Colonic mucosa (tissue), 4 donors: ENCODE results near the gene RHOJ. TPM values are rescaled to one million over a fixed set of nuclear protein-coding genes. Genes with fewer than 3 reads are reported as not detected.

ENCODE experiments used
- DNase-seq: peaks from one replicate; pipeline ENCODE4 v3.0.0-alpha.2; 2020
- H3K27ac ChIP-seq: fragments of 200-600 bp; one replicate; pipeline ENCODE4 v1.8.0; 2021
- H3K27me3 ChIP-seq: fragments of 200-600 bp; one replicate; pipeline ENCODE4 v1.8.0; 2021
- H3K36me3 ChIP-seq: fragments of 200-600 bp; one replicate; pipeline ENCODE4 v1.8.0; 2021
- H3K4me1 ChIP-seq: fragments of 200-600 bp; one replicate; pipeline ENCODE4 v1.8.0; 2021; ENCODE audit warnings: mild to moderate bottlenecking
- H3K4me3 ChIP-seq: fragments of 200-600 bp; one replicate; pipeline ENCODE4 v1.8.0; 2021
- H3K9ac ChIP-seq, 2 donors: one replicate each; pipeline ENCODE4 v1.7.0; 2013; ENCODE audit warnings: control low read depth in 2 of 2, low read depth in 2 of 2, low read length in 2 of 2
- H3K9me3 ChIP-seq: fragments of 200-600 bp; one replicate; pipeline ENCODE4 v1.8.0; 2021
- intact Hi-C: fragments of 100-400 bp; cut with DNase I; formaldehyde crosslinking; loops from one replicate; pipeline ENCODE4 v1.14.1; 2022
- total RNA-seq, 2 donors: library from RNA; stranded (reverse); fragmentation: NEBNext Ultra II Directional in 1 of 2; extraction: Animal tissue kit (Norgen Biotek cat#: 25700) in 1 of 2; gene quantifications; one replicate each; pipeline ENCODE4 v1.2.1, GENCODE V29; 2021
- TF ChIP-seq, protein P1 (sequence below): fragments of 200-600 bp; IDR thresholded peaks from one replicate; pipeline ENCODE4 v1.8.0; 2022; ENCODE audit warnings: antibody characterized with exemption, mild to moderate bottlenecking
- donor health status: healthy.
- donor health status: DM: no; HTN: no; CAD: no.
- donor health status: DM: no; HTN: no; CAD: no.

The RHOJ gene
- total RNA-seq, 2 donors from 2014 or later, result 3.0 to 7.6 TPM

DNA sequence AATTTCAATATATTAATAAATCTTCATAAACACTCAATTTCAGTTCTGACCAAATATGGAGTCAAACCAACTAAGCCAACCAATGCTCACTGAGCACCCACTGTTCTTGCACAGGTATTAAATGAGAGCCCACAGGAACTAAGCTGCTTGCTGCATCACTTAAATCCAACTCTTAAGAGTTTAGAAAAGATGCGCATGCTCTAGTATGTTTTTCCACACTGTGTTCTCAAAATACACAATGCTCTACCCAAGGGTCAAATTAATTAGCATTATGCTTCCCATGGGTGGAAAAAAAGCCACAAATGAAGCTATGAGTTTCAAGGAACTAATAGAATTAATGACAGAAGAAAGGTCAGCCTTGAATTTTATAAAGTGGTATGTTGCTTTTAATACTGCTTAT lies 118.2 kb downstream of the RHOJ start:
- no peaks in the 10 kb centered on the region for H3K36me3 ChIP-seq
- no peak overlapping the region for H3K4me3 ChIP-seq
- H3K9ac ChIP-seq, result no peak overlapping the region
- H3K27ac ChIP-seq, result no peak overlapping the region
- TF ChIP-seq, protein P1, sequence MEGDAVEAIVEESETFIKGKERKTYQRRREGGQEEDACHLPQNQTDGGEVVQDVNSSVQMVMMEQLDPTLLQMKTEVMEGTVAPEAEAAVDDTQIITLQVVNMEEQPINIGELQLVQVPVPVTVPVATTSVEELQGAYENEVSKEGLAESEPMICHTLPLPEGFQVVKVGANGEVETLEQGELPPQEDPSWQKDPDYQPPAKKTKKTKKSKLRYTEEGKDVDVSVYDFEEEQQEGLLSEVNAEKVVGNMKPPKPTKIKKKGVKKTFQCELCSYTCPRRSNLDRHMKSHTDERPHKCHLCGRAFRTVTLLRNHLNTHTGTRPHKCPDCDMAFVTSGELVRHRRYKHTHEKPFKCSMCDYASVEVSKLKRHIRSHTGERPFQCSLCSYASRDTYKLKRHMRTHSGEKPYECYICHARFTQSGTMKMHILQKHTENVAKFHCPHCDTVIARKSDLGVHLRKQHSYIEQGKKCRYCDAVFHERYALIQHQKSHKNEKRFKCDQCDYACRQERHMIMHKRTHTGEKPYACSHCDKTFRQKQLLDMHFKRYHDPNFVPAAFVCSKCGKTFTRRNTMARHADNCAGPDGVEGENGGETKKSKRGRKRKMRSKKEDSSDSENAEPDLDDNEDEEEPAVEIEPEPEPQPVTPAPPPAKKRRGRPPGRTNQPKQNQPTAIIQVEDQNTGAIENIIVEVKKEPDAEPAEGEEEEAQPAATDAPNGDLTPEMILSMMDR, result no peak
- H3K9me3 ChIP-seq, result no peaks in the 10 kb centered on the region
- intact Hi-C loops, result no loop called here
- no peak for DNase-seq
- no peaks in the 10 kb centered on the region for H3K27me3 ChIP-seq
- no peaks in the 10 kb centered on the region for H3K4me1 ChIP-seq

DNA sequence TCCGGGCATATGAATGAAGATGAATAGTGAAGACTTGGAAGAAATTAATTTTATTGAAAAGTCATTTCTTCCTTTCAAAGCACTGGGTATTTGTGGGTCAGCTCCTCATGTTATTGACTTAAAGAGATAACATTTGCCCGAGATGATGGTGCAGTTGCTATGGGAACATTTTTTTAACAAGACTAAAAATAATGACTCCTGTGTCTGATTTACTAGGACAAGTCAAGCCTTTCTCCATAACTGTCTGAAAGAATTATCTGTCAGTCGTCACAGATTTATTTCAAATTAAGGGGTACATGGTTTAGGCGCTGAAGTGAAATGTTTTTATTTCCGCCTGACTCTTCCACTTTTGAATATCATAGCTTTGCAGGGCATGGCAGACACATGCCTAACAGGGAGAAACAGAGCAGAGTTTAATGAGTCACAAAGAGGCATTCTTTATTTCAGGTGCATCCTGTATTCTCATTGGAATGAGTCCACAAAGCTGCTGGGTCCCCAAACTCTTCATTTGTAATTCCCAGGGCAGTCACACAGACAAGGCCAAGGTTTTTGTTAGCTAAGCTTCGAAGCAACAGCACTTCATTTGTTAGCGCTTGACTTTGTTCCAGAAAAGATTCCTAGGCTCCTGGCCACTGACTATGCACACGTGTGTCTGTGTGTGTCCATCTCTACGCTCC lies 118.8 kb downstream of the RHOJ start:
- DNase-seq, result no peak
- H3K4me3 ChIP-seq, result no peak overlapping the region

DNA sequence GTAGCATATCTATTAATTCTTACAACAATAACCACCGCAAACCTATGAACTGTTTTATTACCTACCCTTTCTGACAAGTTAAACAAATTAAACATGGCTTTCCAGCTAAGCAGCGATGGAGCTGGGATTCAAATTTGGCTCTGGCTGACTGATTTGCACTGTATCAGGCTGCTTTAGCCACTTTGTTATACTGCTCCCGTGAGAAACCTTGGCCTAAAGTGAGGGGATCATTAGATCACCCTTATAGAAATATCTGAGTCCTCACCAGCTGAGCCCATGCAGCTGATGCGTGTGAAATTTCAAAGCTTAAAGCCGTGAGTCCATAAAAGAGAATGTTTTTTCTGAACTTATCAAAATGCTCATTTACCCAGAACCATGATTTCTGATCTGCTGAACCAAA lies 122.6 kb downstream of the RHOJ start:
- Histone ChIP-seq H3K36me3 (no peaks in the 10 kb centered on the region), H3K27me3 (no peaks in the 10 kb centered on the region), H3K9ac (no peak overlapping the region), H3K4me3 (no peak overlapping the region), H3K4me1 (no peaks in the 10 kb centered on the region), H3K27ac (no peak overlapping the region), H3K9me3 (no peaks in the 10 kb centered on the region)
- TF ChIP-seq, protein P1, result no peak
- DNase-seq, result no peak
- intact Hi-C loops, result no loop called here

More for the DNA sequence above, 118.8 kb downstream of the RHOJ start:
- no peaks in the 10 kb centered on the region for H3K9me3 ChIP-seq
- no peaks in the 10 kb centered on the region for H3K36me3 ChIP-seq
- no peak overlapping the region for H3K9ac ChIP-seq
- TF ChIP-seq, protein P1, result no peak
- no peaks in the 10 kb centered on the region for H3K27me3 ChIP-seq
- H3K4me1 ChIP-seq, result no peaks in the 10 kb centered on the region
- intact Hi-C loops, result no loop called here
- no peak overlapping the region for H3K27ac ChIP-seq

DNA sequence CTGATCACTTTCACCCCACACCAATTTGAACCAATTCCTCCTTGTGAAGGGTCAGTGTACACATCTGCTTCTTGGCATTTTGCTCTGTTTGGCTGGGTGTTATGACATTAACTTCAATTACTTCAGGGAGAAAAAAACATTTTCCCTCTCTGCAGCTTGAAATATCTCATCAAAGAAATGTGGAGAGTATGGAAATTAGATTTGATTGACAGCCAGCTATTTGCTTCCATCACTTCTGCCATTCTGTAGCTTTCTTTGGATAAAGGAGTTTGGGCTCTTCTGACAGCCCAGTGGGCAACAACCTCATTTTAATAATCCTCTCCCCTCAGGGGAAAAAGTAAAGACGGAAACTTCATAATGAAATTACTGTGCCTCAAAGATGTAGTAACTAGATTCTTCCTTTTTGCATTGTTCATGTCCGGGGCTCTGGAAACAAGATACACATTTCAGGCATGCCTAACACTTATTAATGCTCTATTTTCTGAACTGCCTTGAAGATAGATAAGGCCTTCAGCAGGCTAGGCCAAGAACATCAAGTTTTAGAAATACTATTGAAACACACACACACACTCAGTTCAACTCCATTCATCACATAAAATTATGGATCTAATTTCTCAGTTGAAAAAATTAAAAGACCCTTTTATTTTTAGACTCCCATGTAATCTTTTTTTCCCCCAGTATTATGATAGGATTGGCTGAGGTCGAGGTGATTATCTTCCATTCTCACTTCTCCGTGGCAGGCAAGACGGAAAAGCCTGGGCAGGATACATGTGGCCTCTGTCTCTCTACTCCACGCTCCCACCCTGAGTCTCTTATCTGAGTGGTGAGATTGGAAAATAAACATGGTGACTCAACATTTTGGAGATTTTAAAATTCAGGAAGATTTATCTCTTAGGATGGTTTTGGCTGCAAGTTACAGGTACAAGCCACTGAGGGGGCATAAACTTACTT lies 124.8 kb downstream of the RHOJ start:
- intact Hi-C loops, result no loop called here
- H3K9me3 ChIP-seq, result no peaks in the 10 kb centered on the region
- no peak overlapping the region for H3K4me3 ChIP-seq
- H3K4me1 ChIP-seq, result no peaks in the 10 kb centered on the region
- no peak for DNase-seq
- H3K9ac ChIP-seq, result no peak overlapping the region
- H3K36me3 ChIP-seq, result no peaks in the 10 kb centered on the region
- no peak overlapping the region for H3K27ac ChIP-seq
- H3K27me3 ChIP-seq, result no peaks in the 10 kb centered on the region
- TF ChIP-seq, protein P1, result no peak

DNA sequence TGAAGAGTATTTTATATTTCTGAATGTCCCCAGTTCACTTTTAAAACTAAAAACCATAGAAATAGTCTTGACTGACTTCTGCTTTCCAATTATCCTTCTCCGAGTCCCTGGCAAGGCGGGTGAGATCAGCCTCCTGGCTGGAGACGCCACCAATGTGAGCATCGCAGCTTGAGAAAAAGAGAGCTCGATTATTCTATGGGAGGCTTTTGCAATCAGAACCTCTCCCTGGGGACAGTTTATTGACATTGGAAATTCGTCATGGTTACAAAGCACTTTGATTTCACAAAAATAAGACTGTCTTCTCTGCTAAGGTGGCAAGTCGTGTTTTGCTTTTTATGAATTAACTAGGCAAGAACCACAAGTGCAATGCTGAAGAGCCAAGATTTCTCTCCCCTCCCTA lies 138.1 kb downstream of the RHOJ start:
- DNase-seq, result no peak
- Histone ChIP-seq H3K4me3 (no peak overlapping the region), H3K4me1 (no peaks in the 10 kb centered on the region), H3K27ac (no peak overlapping the region), H3K9ac (no peak overlapping the region), H3K9me3 (no peaks in the 10 kb centered on the region), H3K27me3 (no peaks in the 10 kb centered on the region), H3K36me3 (no peaks in the 10 kb centered on the region)
- intact Hi-C loops, result no loop called here
- TF ChIP-seq, protein P1, result no peak

Other genes with a start within 250 kb of the RHOJ start
- under 1 TPM in 1 of 2 donors, not detected in 1; 0.11 TPM for gene KCNH5, start 159.0 kb upstream of the RHOJ start, total RNA-seq
- not detected for gene GPHB5, start 114.5 kb downstream of the RHOJ start, total RNA-seq